Lower leg skin (tissue), 3 donors: ENCODE measurements around the gene HELQ.

Experiments used
- CTCF ChIP-seq, 3 donors: fragments of 450-650 bp; IDR thresholded peaks; one replicate each; pipeline ENCODE4 v1.5.1; 2016; ENCODE audit warnings: antibody characterized with exemption in 3 of 3, mild to moderate bottlenecking in 3 of 3, moderate library complexity in 2 of 3
- POLR2A ChIP-seq, 2 donors: fragments of 450-650 bp; IDR thresholded peaks; one replicate each; pipeline ENCODE4 v1.6.1; 2016 to 2017; ENCODE audit warnings: antibody characterized with exemption in 2 of 2, mild to moderate bottlenecking in 1 of 2, moderate library complexity in 1 of 2

- TF ChIP-seq CTCF (IDR thresholded peaks at IDR 0.05) (no peak), POLR2A (IDR thresholded peaks at IDR 0.05) (no peak)
Observed at GRCh38 chr4:83436680-83437079, 18.9 kb downstream of the HELQ start.
